GM10248 (cell line): ENCODE data around the gene ICA1.
A peak's percentile ranks its signal among the peaks of the same experiment; 100 is the strongest.
"Not testable (repeated sequence)": the region's sequence is repeated elsewhere in the genome, so short reads cannot be mapped to it uniquely, and the experiment has no call there.

ENCODE experiments used
- CTCF ChIA-PET: fragments of 300-600 bp; sonication (Branson Sonifier 250); formaldehyde crosslinking; extraction: SDS; loops from one replicate; lab custom pipeline; 2021; ENCODE audit warnings: antibody characterized with exemption; lab: Yijun Ruan, JAX
- POLR2A ChIA-PET: fragments of 350-650 bp; sonication (Branson Sonifier 250); formaldehyde crosslinking; extraction: SDS; loops from one replicate; lab custom pipeline; 2020; ENCODE audit warnings: antibody characterized with exemption; lab: Yijun Ruan, JAX
- DNase-seq: peaks from one replicate; pipeline ENCODE4 v3.0.0; 2012; ENCODE audit errors: extremely low spot score
- CTCF ChIP-seq: IDR thresholded peaks from 2 replicates; pipeline ENCODE4 v1.5.1; 2012; ENCODE audit warnings: mild to moderate bottlenecking, low read depth; ENCODE audit errors: extremely low read depth, missing control alignments, control extremely low read depth

The ICA1 gene

GRCh38 chr7:8261711-8262695 lies at the start of gene ICA1:
Gene ICA1 (minus strand): TSS chr7:8262167. CDS start chr7:8235926, 26,241 bp downstream.
- ChIA-PET POLR2A (no interaction called here), CTCF (interaction anchor here (0.7 to 3.1 kb wide), 2 partner anchors 8 to 9 kb away, joined by 3 to 10 read pairs; no protein-coding TSS in a partner anchor)
- DNase-seq: peak; percentile 24

GRCh38 chr7:8310876-8311275 lies 48.9 kb upstream of the ICA1 start:
- ChIA-PET POLR2A (no interaction called here), CTCF (interaction anchor here (2.2 kb wide), 1 partner anchor 14 kb away, joined by 7 read pairs; no protein-coding TSS in a partner anchor)
- no peak for TF ChIP-seq CTCF
- DNase-seq: no peak

More at GRCh38 chr7:8261711-8262695, at the start of gene ICA1:
- TF ChIP-seq CTCF: no peak

GRCh38 chr7:8305625-8306388 lies 43.8 kb upstream of the ICA1 start:
- CTCF ChIA-PET: interaction anchor here (1.4 to 3.1 kb wide), 2 partner anchors 10 to 13 kb away, joined by 3 to 19 read pairs; no protein-coding TSS in a partner anchor
- POLR2A ChIA-PET: no interaction called here
- TF ChIP-seq CTCF: no peak
- DNase-seq: no peak

GRCh38 chr7:8305104-8305503 lies 43.1 kb upstream of the ICA1 start:
- no peak for DNase-seq
- TF ChIP-seq CTCF: no peak
- ChIA-PET CTCF (interaction anchor here (3.1 kb wide), 1 partner anchor 9 kb away, joined by 19 read pairs; no protein-coding TSS in a partner anchor), POLR2A (no interaction called here)

GRCh38 chr7:8303904-8304528 lies 42.0 kb upstream of the ICA1 start:
- ChIA-PET POLR2A (no interaction called here), CTCF (interaction anchor here (3.1 kb wide), 1 partner anchor 8 kb away, joined by 19 read pairs; no protein-coding TSS in a partner anchor)
- TF ChIP-seq CTCF: no peak
- no peak for DNase-seq

GRCh38 chr7:8297023-8297422 lies 35.1 kb upstream of the ICA1 start:
- CTCF ChIA-PET: interaction anchor here (1.0 to 2.6 kb wide), 13 partner anchors 9 to 1781 kb away, joined by 3 to 21 read pairs (median 7); no protein-coding TSS in a partner anchor
- DNase-seq, POLR2A ChIA-PET: not testable (repeated sequence)
